HG02840 (cell line): ENCODE results near the gene PTGS2.
"Not testable (repeated sequence)": the region's sequence is repeated elsewhere in the genome, so short reads cannot be mapped to it uniquely, and the experiment has no call there.

Experiments
- ATAC-seq: cut with Tn5 transposase; IDR thresholded peaks from one replicate; pipeline ENCODE4 v1.9.1; 2021; ENCODE audit warnings: mild to moderate bottlenecking, moderate library complexity, moderate number of reproducible peaks; ENCODE audit not compliant: unreplicated experiment, low FRiP score

PTGS2 gene

DNA sequence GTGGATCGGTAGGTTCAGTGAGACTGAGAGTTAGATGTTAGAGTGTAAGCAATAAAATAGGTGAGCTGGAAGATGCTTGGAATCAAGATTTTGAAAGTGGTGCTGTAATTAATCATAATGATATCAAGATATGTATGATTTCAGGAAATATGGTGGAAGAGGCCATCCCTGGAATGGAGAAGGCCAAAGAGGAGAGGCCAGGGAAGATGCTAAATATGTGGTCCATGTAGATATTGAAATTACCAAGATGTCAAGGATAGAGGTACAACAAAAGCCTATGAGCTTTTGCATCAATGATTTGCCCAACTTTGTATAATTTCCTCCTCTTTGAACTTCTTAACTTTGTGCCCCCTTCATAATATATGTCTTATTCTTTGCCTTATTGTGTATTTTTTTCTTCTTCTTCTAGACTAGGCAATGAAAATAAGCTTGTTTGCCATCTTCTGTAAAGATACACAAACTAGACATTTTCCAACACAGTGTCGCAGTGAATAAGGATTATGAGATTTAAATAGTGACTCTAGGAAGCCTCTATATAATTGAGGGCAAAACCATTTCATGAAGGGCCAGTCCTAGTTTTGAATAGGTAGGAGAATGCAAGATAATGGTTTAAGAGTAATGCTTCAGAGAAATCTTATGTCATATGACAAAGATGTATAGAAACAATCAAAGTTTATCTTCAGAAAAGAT, 8.9 kb downstream of the PTGS2 start:
- no peak for ATAC-seq

DNA sequence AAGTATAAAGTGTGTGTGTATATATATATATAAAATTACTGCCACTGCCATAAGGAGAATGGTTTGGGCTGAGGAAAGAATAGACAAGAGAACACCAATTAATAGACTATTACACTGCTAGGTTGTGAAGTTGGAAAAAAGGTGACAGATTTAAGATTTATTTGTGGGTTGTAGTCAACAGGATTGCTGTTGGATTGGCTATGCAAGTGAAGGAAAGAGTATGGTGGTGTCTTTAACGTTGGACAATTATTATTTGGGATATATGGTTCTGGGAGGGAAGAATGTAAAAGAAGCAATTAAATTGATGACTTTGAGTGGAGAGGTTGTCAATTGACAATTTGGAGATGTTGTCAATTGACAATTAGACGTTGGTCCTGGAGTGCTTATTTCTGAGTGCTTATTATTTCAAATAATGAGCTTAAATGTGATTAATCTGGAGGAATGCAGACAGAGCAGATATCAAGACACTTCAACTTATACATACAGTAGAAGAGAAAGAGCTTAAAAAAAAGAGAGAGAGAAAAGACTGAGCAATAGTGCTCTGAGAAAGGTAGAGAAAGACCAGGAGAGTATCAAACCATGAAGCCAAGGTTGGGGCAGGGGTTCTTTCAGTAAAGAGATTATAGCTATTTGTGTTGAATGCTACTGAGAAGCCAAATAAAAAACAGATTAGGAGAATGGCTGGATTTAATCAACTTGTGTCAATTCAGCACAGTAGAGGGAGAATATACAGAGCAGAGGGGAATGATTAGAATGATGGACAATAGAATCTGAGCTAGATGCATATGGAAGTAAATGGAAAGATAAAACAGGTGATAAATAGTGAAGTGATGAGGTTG, 9.7 kb downstream of the PTGS2 start:
- no peak for ATAC-seq

DNA sequence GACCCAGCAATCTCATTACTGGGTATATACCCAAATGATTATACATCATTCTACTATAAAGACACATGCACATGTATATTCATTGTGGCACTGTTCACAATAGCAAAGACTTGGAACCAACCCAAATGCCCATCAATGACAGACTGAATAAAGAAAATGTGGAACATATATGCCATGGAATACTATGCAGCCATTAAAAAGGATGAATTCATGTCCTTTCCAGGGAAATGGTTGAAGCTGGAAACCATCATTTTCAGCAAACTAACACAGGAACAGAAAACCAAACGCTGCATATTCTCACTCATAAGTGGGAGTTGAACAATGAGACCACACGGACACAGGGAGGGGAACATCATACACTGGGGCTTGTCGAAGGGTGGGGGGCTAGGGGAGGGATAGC, 10.4 kb downstream of the PTGS2 start:
- not testable (repeated sequence) for ATAC-seq

DNA sequence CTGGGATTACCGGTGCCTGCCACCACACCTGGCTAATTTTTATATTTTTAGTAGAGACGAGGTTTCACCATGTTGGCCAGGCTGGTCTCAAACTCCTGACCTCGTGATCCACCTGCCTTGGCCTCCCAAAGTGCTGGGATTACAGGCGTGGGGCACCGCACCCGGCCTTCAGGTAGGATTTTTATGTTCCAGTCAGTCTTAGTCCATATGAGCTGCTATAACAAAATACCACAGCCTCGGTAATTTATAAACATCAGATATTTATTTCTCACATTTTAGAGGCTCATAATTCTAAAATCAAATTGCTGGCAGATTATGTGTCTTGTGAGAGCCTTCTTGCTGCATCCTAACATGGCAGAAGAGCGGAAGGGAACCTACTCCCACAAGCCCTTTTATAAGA, 16.0 kb downstream of the PTGS2 start:
- ATAC-seq, result not testable (repeated sequence)

DNA sequence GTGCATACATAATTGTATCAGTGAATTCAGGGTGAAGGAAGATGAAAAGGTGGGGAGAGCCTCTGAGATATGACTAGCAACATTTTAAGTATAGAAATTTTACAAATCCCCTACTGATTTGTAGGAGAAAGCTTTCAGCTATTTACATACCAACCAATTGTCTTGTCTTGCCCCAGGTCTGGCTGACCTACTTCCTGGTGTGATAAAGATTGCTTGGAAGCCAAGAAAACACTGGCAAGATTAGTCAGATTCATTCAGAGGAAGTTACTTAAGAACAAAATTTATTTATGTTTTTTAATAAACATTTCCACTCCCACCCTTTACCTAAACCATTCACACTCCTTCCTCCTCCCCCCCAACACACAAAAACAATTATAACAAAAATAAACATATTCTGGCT, 17.5 kb downstream of the PTGS2 start:
- no peak for ATAC-seq

DNA sequence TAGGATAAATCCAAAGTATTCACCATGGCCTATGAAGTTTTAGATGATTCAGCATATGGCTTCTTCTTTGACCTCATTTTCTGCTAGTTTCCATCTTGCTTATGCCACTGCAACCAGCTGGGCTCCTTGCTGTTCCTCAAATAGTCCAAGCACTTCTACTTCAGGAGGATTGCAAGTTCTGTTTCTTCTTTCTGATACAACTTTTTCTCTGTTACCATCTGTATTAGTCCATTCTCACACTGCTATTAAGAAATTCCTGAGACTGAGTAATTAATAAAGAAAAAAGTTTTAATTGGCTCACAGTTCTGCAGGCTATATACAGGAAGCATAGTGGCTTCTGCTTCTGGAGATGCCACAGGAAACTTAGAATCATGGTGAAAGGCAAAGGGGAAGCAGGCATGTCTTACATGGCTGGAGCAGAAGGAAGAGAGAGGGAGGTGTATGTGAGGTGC, 20.3 kb downstream of the PTGS2 start:
- ATAC-seq, result no peak

DNA sequence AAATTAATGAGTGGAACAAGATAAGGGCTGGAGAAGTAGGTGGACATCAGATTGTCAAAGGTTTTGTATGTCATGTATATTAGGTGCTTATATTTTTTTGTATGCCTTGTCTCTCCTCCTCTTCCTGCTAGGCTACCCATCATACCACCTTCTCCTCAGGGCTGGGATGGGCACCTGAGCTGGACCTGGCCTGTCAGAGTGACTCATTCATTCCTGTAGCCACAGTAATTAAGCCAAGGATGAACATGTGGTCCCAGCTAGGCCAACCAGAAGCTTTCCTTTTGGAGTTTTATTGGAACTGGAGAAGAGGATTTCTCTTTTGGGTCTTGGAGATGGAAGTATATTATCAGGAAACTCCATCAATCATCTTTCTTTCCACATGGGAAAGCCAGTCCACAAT, 21.2 kb downstream of the PTGS2 start:
- no peak for ATAC-seq

DNA sequence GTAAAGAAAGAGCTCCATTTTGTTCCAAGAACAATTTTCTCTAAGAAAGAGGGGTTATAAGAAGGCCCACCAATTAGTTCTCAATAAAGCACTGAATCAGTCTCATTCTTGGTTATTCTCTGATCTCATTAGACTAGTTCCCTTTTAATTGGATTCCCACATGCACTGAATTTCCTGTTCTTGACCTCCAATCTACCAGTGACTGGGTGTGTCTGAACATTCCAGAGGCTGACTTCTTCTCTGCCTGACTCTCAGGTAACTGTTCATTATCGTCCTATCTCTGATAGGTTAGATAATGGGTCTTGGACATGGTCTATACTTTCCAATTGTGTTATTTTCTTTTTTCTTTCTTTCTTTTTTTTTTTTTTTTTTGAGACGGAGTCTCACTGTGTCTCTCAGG, 22.7 kb downstream of the PTGS2 start:
- ATAC-seq, result no peak

DNA sequence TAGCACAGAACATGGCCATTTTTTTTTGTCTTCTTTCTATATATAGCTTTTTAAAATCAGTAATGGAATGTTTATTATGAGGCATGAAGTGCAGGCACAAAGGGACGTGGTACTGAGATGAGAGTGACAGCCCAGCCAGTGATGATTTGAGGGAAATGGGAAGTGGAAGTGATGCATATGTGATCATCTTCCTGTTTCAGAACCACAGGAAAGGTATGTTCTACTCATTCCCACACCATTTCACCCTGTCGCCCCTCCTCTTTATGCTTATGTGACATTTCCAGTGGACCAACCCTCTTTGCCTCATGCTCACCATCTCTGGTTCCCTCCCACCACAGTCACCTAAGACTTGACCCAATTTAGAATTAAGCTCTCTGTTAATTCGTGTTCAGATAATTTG, 24.3 kb downstream of the PTGS2 start:
- ATAC-seq, result no peak

DNA sequence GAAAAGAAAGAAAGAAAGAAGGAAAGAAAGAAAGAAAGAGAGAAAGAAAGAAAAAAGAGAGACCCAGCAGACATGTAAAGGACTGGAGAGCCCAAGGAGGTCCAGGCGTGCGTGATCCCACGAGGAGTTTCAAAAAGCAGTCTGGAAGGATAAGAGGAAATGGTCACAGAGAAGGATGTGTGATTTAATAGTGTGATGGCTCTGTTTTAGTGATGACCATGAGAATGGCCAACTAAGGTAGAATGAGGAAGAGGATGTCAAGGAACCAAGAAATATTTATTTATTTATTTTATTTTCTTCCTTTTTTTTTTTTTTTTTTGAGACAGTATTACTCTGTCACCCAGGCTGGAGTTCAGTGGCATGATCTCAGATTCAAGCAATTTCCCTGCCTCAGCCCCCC, 25.5 kb downstream of the PTGS2 start:
- ATAC-seq, result no peak

DNA sequence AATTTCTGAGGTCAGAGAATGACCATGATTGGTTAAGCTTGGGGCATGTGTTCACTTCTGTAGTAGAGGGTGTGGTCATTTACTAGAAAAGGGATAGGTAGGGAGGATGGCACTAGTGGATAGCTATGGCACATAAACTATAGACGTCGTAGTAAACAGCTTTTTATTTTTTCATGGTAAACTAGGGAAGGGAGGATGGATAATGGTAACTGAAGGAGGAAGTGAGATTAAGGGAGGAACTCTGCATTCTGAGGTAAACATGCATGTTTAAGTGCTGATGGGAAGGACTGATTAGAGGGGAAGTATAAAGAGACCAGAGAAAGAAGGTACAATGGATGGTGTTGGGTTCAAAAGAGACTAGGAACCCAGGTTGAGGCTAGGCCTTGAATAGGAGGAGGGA, 26.9 kb downstream of the PTGS2 start:
- ATAC-seq, result no peak

DNA sequence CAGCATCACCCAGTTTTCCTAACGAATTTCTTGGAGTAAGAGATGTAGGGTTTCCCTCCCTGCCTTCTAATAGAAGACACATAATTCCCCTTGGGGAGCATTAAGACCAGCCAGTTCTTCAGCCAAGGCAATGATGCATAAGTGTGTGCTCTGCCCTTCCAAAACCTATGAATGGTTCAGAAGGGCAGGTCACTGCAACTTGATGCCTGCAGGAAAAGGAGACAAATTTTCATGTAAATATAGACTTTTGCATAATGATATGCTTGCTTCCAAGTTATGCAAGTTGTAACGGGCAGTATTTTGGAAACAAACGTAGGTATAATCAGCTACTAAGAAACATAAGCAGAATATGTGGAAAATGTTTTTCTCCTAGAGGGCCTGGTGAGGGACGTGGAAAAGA, 31.6 kb downstream of the PTGS2 start:
- ATAC-seq, result no peak

DNA sequence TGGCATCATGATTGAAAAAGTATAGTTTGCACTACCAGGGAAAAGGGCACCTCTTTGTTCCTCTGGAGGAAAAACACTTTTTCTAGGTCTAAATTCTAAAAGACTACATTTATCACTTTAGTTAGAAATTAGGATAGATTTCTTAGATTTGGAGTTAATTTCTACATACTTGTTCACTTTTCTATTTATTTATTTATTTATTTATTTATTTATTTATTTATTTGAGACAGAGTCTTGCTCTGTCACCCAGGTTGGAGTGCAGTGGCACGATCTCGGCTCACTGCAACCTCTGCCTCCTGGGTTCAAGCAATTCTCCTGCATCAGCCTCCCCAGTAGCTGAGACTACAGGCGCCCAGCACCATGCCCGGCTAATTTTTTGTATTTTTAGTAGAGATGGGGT, 32.2 kb downstream of the PTGS2 start:
- ATAC-seq, result not testable (repeated sequence)

DNA sequence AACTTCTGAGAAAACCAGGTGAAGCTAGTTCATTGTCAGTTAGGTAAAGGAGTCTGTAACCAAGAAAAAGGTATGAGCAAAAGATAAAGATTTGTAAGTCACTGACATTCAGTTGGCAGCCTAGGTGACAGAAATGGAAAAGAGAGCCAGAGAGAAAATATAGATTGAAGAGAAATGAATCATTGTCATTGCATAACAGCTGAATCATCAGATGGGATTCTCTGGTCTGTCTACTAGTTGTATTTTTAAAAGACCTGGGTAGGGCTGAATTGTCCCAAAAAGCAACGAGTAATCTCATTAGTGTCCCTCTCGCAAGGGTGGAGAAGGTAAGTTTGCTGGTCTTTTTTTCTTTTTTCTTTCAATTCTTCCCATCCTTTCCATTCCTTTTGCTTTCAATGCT, 36.6 kb downstream of the PTGS2 start:
- no peak for ATAC-seq

DNA sequence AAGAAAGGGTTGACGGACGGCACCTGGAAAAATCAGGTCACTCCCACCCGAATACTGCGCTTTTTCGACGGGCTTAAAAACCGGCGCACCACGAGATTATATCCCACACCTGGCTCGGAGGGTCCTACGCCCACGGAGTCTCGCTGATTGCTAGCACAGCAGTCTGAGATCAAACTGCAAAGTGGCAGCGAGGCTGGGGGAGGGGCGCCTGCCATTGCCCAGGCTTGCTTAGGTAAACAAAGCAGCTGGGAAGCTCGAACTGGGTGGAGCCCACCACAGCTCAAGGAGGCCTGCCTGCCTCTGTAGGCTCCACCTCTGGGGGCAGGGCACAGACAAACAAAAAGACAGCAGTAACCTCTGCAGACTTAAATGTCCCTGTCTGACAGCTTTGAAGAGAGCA, 42.7 kb downstream of the PTGS2 start:
- not testable (repeated sequence) for ATAC-seq

DNA sequence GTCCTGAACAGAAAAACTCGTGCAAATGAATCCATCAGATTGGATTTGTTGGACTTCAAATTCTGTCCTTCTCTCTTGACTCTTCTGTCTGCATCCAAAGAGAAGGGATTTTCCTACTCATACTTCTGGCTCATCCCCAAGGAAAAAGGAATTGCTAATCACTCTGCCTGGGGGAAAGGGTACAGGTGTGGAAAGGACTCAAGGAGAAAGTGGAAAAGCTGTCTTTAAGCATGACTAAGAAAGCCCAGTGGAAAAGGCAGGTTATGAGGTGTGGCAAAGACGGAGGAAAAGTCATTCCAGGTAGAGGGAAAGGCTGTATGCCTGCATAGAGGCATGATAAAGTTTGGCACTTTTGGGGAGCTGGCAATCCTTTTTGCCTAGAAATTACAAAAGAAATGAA, 43.4 kb downstream of the PTGS2 start:
- no peak for ATAC-seq

DNA sequence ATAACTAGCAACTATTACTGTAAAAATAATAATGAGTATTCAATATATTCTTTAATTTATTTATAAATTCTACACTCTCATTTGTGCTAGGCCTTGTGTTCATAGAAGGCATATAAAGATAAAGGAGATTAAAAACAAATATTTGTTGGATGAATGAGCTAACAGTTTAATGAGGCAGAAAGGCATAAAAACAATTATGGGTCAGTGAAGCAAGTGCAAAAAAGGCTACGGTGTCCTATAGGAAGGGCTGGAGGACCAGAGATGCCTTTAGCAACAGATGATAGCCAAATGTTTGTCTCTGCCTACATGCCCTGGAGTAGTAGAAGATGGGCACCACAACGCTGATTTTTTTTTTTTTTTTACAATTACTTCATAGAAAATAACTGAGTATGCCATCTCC, 45.7 kb downstream of the PTGS2 start:
- no peak for ATAC-seq

DNA sequence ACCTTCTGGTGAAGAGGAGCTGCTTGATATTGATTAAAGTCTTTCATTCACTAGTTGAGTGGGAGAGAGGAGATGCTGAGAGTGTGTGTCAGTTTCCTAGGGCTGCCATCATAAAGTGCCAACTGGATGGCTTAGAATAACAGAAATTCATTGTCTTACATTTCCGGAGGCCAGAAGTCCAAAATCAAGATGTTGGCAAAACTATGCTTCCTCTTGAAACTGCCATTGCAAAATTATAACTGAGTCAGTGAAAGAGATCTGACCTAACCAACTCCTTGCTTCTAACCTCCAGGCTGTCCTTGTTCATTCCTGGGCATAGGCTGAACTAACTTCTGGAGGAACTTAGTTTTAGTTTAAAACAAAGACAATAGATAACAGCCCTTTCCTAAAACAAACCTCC, 47.1 kb downstream of the PTGS2 start:
- ATAC-seq, result no peak

DNA sequence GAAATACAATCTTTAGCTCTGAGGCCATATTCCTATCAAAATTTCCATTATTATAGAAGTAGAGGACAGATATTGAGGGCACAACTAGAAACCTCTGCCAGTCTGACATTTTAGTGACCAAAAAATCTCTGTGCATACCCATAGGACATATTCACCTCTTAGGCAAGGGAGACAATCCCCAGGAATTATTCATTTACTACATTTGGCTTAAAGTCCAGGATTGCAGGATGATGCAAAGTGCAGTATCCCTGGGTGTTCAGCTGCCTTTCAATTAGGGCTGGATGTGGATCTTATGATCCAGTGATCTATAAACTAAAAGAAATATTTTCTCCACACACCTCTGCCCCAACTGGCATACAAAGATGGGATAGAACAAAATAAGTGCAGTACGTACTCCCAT, 50.9 kb downstream of the PTGS2 start:
- no peak for ATAC-seq

DNA sequence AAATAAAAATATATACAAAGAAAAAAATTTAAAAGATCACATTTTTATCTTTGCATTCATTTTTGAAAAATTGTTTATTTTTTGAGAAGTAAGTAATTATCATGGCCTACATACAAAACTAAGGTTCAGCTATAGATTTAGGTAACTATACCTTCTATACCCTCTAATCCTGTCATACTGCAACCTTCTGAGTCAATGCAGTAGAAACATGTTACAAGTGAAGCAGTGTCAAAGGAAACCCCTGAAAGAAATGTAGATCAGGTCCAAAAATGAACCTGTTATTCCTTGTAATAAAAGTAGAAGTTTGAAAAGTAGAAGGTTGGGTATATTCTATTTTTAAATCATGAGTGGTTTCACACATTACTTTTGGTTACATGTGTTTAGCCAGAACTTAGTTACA, 51.3 kb downstream of the PTGS2 start:
- no peak for ATAC-seq

DNA sequence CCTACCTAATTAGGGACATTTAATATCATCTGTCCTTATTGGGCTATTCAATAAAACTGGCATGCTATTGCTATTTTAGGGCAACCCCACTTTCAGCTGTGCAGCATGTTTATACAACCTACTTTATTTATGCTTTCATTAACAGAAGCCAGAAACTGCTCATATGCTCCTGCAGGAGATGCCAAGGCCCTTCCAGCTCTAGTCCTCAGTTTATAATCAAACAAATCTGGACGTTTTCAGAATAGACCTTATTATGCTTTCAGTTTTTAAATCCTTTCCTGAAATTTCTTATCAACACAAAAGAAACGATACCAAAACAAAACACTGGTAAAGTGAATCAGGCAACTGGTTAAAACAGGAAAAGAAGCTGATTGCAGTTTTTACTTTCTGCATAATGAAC, 53.2 kb downstream of the PTGS2 start:
- ATAC-seq, result no peak

DNA sequence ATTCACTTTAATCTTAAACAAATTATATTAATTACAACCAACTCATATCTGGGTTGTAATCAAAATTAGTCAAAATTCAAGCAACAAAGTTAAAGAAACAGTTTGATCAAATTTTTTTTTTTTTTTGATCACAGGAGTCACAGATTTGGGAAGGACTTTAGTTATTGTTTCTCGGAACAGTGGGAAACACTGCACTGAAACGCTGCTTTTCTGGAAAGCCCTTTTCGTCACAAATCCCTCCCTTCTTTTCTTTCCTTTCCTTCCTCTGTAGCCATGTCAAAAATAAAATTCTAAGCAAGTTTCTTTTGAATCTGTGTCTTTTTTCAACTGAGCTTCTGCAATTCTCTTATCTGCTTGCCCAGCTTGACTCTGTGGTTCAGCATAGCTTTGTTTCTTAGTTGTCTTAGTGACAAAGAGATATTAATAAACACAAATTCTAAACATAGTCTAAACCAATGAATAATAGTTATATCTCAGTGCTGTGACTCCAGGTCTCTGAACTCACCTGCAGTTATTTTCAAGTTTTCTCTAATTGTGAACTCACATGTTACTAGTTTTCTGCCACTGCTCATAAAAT, 53.8 kb downstream of the PTGS2 start:
- ATAC-seq, result no peak
